NCI-H1048 (cell line): ENCODE data around the gene RSPO1.
A peak's percentile ranks its signal among the peaks of the same experiment; 100 is the strongest.
"Not testable (repeated sequence)": the region's sequence is repeated elsewhere in the genome, so short reads cannot be mapped to it uniquely, and the experiment has no call there.

Source experiments
- DNase-seq: peaks from one replicate; lab custom pipeline; 2025; lab: John Stamatoyannopoulos, UW

RSPO1 gene

GRCh38 chr1:37634244-37634991 is at the start of gene RSPO1:
RSPO1 (minus strand) TSS chr1:37634892; CDS start chr1:37629661, 5,231 bp downstream.
- DNase-seq: no peak

GRCh38 chr1:37684182-37684581 is 49.5 kb upstream of the RSPO1 start:
- DNase-seq: not testable (repeated sequence)

GRCh38 chr1:37682334-37682987 is 47.8 kb upstream of the RSPO1 start:
- DNase-seq: peak; percentile 39

GRCh38 chr1:37680933-37681332 is 46.2 kb upstream of the RSPO1 start:
- DNase-seq: no peak

GRCh38 chr1:37677808-37678207 is 43.1 kb upstream of the RSPO1 start:
- DNase-seq: no peak

- DNase-seq: no peak
Observed at GRCh38 chr1:37677143-37677439, 42.4 kb upstream of the RSPO1 start.

- DNase-seq: no peak
Observed at GRCh38 chr1:37676281-37677142, 41.8 kb upstream of the RSPO1 start.

GRCh38 chr1:37673920-37674319 is 39.2 kb upstream of the RSPO1 start:
- no peak for DNase-seq

- DNase-seq: no peak
Observed at GRCh38 chr1:37672136-37672870, 37.6 kb upstream of the RSPO1 start.

- DNase-seq: no peak
Observed at GRCh38 chr1:37671261-37671660, 36.6 kb upstream of the RSPO1 start.

- no peak for DNase-seq
Observed at GRCh38 chr1:37670133-37670532, 35.4 kb upstream of the RSPO1 start.

GRCh38 chr1:37667023-37667671 is 32.5 kb upstream of the RSPO1 start:
- no peak for DNase-seq

- no peak for DNase-seq
Observed at GRCh38 chr1:37666241-37666867, 31.7 kb upstream of the RSPO1 start.

- no peak for DNase-seq
Observed at GRCh38 chr1:37663426-37664000, 28.8 kb upstream of the RSPO1 start.

GRCh38 chr1:37662031-37662755 is 27.5 kb upstream of the RSPO1 start:
- DNase-seq: no peak

- no peak for DNase-seq
Observed at GRCh38 chr1:37661401-37661800, 26.7 kb upstream of the RSPO1 start.

GRCh38 chr1:37660664-37661063 is 26.0 kb upstream of the RSPO1 start:
- no peak for DNase-seq

- DNase-seq: no peak
Observed at GRCh38 chr1:37658486-37658885, 23.8 kb upstream of the RSPO1 start.

- DNase-seq: no peak
Observed at GRCh38 chr1:37657620-37658412, 23.1 kb upstream of the RSPO1 start.
